LNCAP (cell line): ENCODE data around the gene CTPS1.

Source experiments
- CTCF ChIP-seq: fragments of 450-650 bp; IDR thresholded peaks from 2 replicates; pipeline ENCODE4 v1.5.1; 2017; ENCODE audit warnings: mild to moderate bottlenecking

The CTPS1 gene

GRCh38 chr1:41041614-41042270 is 62.2 kb downstream of the CTPS1 start:
- no peak for TF ChIP-seq CTCF

GRCh38 chr1:41044187-41044586 is 64.7 kb downstream of the CTPS1 start:
- TF ChIP-seq CTCF: no peak

- no peak for TF ChIP-seq CTCF
Measured at GRCh38 chr1:41045740-41046139, 66.2 kb downstream of the CTPS1 start.

GRCh38 chr1:41046347-41046775 is 66.9 kb downstream of the CTPS1 start:
- no peak for TF ChIP-seq CTCF

- no peak for TF ChIP-seq CTCF
Measured at GRCh38 chr1:41048540-41048939, 69.0 kb downstream of the CTPS1 start.

GRCh38 chr1:41051022-41051421 is 71.5 kb downstream of the CTPS1 start:
- TF ChIP-seq CTCF: no peak

- no peak for TF ChIP-seq CTCF
Measured at GRCh38 chr1:41053316-41053715, 73.8 kb downstream of the CTPS1 start.

GRCh38 chr1:41056907-41057306 is 77.4 kb downstream of the CTPS1 start:
- no peak for TF ChIP-seq CTCF
